Panc1 (cell line): ENCODE data around the gene MYL5.

Experiments
- POLR2AphosphoS5 ChIP-seq: IDR thresholded peaks from 2 replicates; pipeline ENCODE4 v1.6.1; 2012; ENCODE audit warnings: mild to moderate bottlenecking, low read depth, low read length, moderate library complexity
- SIN3A ChIP-seq: IDR thresholded peaks from 2 replicates; pipeline ENCODE4 v1.6.1; 2012; ENCODE audit warnings: low read depth, mild to moderate bottlenecking, low read length, moderate library complexity, borderline replicate concordance; ENCODE audit not compliant: insufficient read depth
- TF ChIP-seq, protein P1 (sequence below): fragments of 450-650 bp; IDR thresholded peaks from 2 replicates; pipeline ENCODE4 v1.5.1; 2017; ENCODE audit warnings: mild to moderate bottlenecking
- TF ChIP-seq, protein P2 (sequence below), 2 experiments: IDR thresholded peaks; 2 replicates each; pipeline ENCODE4 v1.6.1; 2011 to 2012; ENCODE audit warnings: low read depth in 2 of 2, control low read depth in 1 of 2, low read length in 1 of 2, mild to moderate bottlenecking in 1 of 2, moderate library complexity in 1 of 2; ENCODE audit not compliant: insufficient read depth in 1 of 2

DNA sequence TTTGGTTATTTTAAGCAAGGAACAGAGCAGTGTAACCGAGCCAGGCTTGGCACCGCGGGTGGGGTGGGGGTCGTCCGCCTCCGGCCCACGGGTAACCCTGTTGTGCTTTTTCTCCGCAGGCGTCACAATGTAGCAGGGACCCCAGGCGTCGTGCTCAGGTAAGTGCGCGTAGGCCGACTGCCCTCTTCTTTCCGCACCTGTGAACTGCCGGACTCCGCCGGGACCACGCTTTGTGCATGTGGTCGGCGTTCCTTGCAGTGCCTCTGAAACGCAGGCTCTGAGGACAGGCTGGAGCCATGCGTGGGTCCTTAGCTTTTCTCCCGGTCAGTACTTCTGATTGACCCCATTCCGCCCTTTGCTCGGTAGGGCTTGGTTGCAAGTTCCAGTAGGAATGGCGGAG lies 56.2 kb downstream of the MYL5 start:
- TF ChIP-seq, protein P1, sequence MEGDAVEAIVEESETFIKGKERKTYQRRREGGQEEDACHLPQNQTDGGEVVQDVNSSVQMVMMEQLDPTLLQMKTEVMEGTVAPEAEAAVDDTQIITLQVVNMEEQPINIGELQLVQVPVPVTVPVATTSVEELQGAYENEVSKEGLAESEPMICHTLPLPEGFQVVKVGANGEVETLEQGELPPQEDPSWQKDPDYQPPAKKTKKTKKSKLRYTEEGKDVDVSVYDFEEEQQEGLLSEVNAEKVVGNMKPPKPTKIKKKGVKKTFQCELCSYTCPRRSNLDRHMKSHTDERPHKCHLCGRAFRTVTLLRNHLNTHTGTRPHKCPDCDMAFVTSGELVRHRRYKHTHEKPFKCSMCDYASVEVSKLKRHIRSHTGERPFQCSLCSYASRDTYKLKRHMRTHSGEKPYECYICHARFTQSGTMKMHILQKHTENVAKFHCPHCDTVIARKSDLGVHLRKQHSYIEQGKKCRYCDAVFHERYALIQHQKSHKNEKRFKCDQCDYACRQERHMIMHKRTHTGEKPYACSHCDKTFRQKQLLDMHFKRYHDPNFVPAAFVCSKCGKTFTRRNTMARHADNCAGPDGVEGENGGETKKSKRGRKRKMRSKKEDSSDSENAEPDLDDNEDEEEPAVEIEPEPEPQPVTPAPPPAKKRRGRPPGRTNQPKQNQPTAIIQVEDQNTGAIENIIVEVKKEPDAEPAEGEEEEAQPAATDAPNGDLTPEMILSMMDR = no peak
- TF ChIP-seq POLR2AphosphoS5 (no peak), SIN3A (no peak)
- TF ChIP-seq, protein P2, sequence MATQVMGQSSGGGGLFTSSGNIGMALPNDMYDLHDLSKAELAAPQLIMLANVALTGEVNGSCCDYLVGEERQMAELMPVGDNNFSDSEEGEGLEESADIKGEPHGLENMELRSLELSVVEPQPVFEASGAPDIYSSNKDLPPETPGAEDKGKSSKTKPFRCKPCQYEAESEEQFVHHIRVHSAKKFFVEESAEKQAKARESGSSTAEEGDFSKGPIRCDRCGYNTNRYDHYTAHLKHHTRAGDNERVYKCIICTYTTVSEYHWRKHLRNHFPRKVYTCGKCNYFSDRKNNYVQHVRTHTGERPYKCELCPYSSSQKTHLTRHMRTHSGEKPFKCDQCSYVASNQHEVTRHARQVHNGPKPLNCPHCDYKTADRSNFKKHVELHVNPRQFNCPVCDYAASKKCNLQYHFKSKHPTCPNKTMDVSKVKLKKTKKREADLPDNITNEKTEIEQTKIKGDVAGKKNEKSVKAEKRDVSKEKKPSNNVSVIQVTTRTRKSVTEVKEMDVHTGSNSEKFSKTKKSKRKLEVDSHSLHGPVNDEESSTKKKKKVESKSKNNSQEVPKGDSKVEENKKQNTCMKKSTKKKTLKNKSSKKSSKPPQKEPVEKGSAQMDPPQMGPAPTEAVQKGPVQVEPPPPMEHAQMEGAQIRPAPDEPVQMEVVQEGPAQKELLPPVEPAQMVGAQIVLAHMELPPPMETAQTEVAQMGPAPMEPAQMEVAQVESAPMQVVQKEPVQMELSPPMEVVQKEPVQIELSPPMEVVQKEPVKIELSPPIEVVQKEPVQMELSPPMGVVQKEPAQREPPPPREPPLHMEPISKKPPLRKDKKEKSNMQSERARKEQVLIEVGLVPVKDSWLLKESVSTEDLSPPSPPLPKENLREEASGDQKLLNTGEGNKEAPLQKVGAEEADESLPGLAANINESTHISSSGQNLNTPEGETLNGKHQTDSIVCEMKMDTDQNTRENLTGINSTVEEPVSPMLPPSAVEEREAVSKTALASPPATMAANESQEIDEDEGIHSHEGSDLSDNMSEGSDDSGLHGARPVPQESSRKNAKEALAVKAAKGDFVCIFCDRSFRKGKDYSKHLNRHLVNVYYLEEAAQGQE (IDR thresholded peaks at IDR 0.05; ENCODE audit: insufficient read depth in 1 of 2, low read depth in 2 of 2, low read length in 1 of 2) = no peak
